HG03575 (cell line): ENCODE measurements around the gene PIK3R5.

Experiments
- ATAC-seq: cut with Tn5 transposase; IDR thresholded peaks from one replicate; pipeline ENCODE4 v1.9.1; 2021; ENCODE audit not compliant: unreplicated experiment, insufficient number of reproducible peaks, low FRiP score; ENCODE audit errors: extremely low read depth

Gene PIK3R5

GRCh38 chr17:8849311-8850041 is 116.0 kb downstream of the PIK3R5 start:
- no peak for ATAC-seq

DNA sequence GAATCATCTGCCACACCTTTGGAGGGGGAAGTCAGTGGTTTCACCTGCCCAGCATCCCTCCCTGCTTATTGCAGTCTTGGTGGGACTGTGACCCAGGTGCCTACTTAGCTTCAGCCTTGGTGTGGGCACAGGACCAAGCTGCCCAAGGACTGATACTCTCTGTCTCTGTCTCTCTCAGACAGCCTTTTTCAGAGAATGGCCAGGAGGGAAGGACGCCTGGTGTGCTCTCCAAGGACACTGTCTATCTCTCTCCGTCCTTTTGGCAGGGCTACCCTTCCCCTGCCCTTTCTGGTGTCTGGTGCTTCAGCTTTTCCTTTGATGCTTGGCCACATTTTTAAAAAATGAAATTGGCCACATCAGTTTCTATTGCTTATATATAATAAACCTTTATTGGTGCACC is 117.6 kb downstream of the PIK3R5 start:
- ATAC-seq = no peak

DNA sequence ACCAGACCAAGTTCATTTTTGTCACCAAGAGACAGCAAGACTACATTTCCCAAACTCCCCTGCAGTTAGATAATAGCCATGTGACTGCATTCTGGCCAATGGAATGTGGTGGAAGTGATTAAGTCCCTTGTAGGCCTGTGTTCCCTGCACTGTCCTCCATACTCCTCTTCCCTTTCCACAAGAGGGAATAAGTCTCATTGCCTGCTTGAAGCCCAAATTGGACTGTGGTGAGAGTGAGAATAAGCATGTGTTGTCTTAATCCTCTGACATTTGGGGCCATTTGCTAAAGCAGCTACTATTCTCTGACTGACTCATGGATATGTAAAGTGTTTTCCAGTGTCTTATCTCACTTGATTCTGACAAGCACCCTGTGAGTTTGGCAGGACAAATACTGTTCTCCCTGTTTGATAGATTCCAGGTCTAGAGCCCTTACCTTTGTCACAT is 118.7 kb downstream of the PIK3R5 start:
- no peak for ATAC-seq

DNA sequence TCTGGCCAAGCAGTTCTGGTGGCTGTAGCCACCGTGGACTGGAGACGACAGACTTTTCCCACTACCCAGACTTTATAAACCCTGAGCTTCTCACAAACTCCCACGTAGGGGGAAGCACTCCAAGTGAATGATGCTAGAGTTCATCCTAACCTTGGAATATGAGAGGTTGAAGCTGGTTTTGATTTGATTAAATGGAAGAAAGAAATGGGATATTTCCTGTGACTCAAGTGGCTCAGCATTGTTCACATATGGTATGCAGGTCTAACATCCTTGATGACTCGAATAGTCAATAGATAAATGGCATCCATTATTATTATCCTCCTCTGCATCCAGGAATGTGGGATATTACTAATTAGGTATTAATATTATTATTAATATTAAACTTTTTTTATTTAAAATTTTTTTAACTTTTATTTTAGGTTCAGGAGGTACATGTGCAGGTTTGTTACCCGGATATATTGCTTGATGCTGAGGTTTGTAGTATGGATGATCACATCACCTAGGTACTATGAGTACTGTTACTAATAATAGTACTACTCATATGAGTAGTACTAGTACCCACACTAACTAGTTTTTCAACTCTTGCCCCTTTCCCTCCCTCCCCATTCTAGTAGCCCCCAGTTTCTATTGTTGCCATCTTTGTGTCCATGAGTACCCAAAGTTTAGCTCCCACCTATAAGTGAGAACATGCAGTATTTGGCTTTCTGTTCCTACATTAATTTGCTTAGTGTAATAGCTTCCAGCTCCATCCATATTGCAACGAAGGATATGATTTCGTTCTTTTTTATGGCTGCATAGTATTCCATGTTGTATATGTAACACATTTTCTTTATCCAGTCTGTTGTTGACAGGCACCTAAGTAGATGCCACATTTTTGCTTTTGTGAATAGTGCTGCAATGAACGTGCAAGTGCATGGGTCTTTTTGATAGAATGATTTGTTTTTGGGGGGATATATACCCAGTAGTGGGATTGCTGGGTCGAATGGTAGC is 121.0 kb downstream of the PIK3R5 start:
- ATAC-seq = no peak

- ATAC-seq = no peak
These were observed 122.2 kb downstream of the PIK3R5 start for GRCh38 chr17:8843344-8843743.

DNA sequence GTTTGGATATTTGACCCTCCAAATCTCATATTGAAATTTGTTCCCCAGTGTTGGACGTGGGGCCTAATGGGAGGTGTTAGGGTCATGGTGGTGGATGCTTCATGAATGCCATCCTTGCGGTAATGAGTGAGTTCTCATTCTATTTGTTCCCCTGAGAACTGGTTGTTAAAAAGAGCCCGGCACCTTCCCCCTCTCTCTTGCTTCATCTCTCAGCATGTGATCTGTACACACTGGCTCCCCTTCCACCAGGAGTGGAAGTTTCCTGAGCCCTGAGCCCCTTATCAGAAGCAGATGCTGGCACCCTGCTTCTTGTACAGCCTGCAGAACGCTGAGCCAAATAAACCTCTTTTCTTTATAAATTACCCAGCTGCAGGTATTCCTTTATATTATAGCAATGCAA is 123.7 kb downstream of the PIK3R5 start:
- ATAC-seq = no peak

DNA sequence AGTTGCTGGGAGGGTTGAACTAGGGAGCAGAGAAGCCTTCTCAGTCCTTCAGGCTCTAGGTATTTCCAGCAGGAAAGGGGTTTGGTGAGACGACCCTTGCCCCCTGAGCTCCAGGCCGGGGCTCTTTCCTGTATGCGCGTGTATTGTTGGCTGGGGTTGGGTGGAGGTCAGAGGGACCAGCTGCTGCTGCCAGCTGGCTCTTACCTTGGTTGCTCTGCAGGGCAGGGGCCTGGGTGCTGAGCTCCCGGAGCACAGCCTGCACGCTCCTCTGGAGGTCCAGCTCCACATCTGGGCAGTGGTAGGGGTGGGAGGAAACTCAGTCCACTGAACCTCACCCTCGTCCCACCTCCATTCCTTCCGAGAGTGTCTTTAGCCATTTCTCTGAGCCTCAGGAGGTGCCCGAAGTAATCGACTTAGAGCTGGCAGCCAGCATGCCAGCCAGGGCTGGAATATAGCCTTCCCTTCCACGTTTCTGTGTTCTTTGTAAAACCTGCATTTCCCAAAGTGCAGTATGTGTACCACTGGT is 126.0 kb downstream of the PIK3R5 start:
- no peak for ATAC-seq

DNA sequence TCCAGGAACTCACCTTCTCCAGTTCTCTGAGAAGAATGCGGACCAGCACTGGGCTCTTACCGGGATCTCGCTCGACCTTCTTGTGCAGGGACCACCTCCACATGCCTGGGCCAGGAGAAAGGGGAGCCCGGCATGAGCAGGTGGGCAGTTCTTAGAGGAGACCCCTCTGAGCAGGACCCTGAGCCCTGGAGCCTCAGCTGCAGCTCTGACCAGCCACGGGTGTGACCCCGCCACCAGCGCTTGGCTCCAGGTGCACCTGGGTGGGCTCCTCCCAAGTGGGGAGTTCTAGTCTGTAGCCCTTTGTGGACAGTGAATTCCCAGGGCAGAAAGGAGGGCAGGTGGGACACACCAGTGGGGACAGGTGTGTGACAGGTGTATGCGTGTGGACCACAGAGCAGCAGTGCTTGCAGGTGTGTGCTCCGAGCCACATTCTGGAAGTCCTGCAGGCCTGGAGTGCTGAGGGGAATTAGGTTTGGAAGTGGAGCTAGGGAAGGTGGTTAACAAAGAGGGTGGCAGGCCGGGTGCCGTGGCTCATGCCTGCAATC is 126.9 kb downstream of the PIK3R5 start:
- no peak for ATAC-seq

GRCh38 chr17:8837563-8838075 is 127.9 kb downstream of the PIK3R5 start:
- no peak for ATAC-seq

- ATAC-seq = no peak
These were observed 128.5 kb downstream of the PIK3R5 start for GRCh38 chr17:8836821-8837562.

DNA sequence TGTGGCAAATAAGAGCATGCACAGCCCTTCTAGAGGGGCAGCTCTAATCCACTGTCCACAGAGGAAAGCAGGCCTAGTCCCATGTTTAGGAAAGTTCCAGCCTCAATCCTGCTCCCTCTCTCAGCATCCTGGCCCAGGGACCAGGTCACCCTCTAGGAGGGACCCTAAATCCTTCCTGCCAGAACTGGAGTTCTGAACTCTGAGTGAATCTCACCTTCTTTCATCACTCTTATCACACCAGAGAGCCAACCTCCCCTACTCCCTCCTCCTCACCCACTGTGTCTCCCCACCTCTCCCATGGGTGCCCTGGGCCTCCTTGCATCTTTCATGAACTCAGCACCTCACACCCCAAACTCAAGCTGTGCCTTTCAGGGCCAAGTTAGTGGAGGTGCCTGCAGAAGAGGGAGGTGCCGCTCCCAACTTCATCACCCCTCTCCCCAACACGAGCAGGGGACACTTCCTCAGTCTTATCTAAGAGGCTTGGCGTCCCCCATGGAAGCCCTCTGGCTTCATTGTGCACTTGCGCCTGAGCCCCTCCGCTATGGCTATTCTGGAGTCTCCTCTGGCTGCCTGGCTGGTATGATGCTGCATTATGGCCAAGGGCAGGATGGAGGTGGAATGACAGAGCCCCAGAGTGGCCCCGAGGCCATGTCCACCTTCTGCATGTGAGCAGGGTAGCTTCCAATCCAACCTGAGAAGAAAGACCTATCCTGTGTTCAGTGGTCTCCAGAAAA is 129.7 kb downstream of the PIK3R5 start:
- ATAC-seq = no peak

GRCh38 chr17:8835106-8835505 is 130.4 kb downstream of the PIK3R5 start:
- no peak for ATAC-seq

DNA sequence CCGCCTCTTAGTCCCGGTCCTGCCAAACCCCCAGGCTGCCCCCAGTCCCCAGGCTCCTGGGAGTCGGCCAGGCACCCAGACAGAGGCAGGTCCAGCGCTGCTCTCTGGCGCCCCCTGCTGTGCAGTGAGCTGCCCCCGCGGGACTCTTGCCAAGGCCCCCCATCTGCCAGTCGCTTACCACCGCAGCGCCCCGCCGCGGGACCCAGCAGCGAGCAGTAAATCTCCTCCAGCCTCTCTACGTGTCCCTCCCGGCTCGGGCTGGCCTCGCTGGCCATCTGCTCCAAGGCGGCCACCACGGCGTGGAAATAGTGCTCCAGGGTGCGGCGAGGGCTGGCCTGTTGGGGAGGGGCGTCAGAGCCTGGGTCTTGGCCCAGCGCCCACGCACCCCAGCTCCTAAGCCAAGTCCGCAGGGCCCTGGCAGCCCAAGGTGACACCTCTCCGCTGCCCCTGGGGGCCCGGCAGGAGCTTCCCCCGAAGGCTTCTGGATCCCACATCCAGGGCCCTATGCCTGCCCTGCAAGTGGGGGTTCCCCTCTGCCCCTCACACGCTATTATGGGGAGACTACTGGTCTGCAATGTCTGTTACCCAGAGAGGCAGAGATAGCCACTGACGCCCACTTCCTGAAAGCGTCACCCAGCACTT is 132.7 kb downstream of the PIK3R5 start:
- no peak for ATAC-seq

DNA sequence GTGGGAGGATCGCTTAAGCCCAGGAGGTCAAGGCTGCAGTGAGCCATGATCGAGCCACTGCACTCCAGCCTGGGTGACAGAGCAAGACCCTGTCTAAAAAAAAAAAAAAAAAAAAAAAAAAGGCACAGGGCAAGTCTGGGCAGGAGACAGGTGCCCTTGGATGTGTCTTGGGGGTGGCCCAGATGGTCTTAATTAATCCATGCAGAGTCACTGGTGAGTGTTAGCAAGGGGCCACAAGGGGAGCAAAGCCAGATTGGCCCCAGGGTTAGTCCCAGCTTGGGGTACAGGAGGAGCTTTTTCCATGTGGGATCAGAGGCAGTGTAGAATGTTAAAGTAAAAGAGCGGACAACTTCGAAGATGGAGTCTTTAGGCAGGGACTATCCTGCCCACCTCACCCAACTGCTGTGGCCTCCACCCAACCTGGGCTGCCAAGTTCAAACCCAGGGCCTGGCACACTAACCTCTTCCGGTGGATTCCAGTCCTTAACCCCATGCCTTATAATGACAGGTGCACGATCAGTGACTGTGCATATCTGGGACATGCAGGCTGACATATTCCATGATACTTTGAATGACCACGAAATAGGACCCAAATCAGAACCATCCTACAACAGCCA is 134.2 kb downstream of the PIK3R5 start:
- no peak for ATAC-seq

GRCh38 chr17:8830141-8830540 is 135.4 kb downstream of the PIK3R5 start:
- ATAC-seq = no peak

GRCh38 chr17:8829036-8829941 is 136.2 kb downstream of the PIK3R5 start:
- no peak for ATAC-seq
